Globus pallidus (tissue), 1 donor: ENCODE measurements around the gene KLHL28.

Experiments
- DNase-seq: peaks from one replicate; pipeline ENCODE4 v3.0.0-alpha.2; 2015; ENCODE audit warnings: low spot score

KLHL28 gene

DNA sequence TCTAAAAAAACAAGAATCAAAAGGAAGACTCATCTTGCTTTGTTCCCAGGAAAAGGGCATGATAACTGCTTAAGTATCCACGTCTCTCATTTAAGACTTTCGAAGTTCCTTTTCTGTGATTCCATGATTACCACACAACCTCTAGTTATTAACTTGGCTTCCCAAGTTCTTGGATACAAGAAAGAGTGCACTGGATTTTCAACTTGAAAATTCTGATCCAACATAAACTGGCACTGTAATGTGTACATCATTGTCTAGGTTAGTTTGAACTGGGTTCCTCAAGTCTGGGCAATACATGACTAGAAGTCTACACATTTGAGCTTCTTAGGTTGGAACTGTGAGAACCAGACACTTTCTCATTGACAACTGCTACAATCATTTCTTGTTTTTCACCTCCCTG, 1.6 kb downstream of the KLHL28 start:
- no peak for DNase-seq

- DNase-seq: no peak
Observed at GRCh38 chr14:44959538-44959937, 2.2 kb downstream of the KLHL28 start.

GRCh38 chr14:44956866-44957265, 4.9 kb downstream of the KLHL28 start:
- no peak for DNase-seq

GRCh38 chr14:44955528-44955927, 6.2 kb downstream of the KLHL28 start:
- DNase-seq: no peak

- no peak for DNase-seq
Observed at GRCh38 chr14:44954750-44955149, 7.0 kb downstream of the KLHL28 start.

- no peak for DNase-seq
Observed at GRCh38 chr14:44952391-44953110, 9.2 kb downstream of the KLHL28 start.

- no peak for DNase-seq
Observed at GRCh38 chr14:44951051-44951450, 10.7 kb downstream of the KLHL28 start.

- no peak for DNase-seq
Observed at GRCh38 chr14:44945264-44945663, 16.5 kb downstream of the KLHL28 start.

DNA sequence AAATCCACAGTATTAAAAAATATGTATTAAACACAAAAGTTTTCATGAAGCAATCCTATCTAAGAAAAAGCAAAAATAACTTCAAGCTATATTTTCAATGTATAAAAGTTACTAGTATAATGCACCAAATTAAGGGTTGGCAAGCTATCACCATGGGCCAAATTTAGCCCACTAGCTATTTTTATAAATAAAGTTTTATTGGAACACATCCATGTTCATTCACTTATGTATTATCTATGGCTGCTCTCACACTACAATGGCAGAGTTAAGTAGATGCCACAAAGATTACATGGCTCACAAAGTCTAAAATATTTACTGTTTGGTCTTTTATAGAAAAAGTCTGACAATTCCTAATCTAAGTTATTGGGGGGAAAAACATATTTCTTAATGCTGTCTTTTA, 17.6 kb downstream of the KLHL28 start:
- DNase-seq: no peak

GRCh38 chr14:44942436-44942835, 19.3 kb downstream of the KLHL28 start:
- DNase-seq: no peak

GRCh38 chr14:44941591-44941990, 20.2 kb downstream of the KLHL28 start:
- DNase-seq: no peak

GRCh38 chr14:44940944-44941343, 20.8 kb downstream of the KLHL28 start:
- DNase-seq: no peak

- no peak for DNase-seq
Observed at GRCh38 chr14:44940211-44940610, 21.5 kb downstream of the KLHL28 start.

DNA sequence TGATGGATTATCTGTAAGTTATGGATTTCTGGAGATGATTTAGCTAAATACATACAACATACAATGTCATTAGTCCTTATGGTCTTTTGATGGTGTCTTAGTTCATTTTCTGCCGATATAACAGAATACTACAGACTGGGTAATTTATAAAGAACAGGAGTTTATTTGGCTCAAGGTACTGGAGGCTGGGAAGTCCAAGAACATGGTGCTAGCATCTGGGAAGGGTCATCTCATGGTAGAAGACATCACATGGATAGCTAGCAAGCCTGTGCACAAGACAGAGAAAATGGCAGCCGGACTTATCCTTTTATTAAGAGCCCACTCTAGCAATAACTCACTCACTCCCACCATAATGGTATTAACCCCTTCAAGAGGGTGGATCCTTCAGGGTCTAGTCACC, 24.2 kb downstream of the KLHL28 start:
- no peak for DNase-seq

- no peak for DNase-seq
Observed at GRCh38 chr14:44935155-44935554, 26.6 kb downstream of the KLHL28 start.

GRCh38 chr14:44928793-44929192, 33.0 kb downstream of the KLHL28 start:
- no peak for DNase-seq

DNA sequence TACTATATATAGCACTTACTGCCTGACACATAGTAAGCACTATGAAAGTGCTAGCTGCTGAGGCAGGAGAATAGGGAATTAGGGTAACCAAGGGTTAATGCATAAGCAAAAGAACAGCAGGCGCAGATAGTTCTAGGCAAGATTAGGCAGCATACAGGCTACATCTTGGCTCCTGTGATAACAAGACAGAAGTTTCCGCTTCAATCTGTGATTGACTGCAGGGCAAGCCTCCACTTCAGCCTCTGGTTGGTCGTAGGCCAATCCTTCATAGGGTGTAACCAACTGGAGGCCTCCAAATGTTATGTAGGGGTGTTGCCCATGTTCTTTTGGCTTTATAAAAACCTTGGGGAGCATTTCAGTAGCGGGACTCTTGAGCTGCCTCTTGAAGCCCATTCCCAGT, 46.9 kb downstream of the KLHL28 start:
- no peak for DNase-seq

GRCh38 chr14:44912041-44912869, 49.5 kb downstream of the KLHL28 start:
- no peak for DNase-seq

- no peak for DNase-seq
Observed at GRCh38 chr14:44910821-44911220, 50.9 kb downstream of the KLHL28 start.

DNA sequence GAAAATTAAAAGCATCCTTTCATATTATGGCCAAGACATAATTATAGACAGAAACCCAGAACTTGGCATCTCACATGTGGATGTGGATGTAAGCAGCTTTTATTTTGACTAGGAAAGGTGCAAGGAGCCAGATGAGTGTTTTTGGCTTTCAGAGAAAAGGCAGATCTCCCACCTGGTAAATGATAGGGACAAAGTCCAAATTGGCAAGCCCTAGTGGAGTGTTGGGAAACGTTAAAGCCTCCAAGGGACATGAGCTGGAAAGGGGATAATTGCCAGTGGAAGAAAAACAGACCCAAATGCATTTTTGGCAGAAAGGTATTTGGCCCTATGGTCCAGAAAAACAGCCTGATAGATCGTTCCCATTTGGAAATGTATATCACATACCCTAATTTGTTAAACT, 60.1 kb downstream of the KLHL28 start:
- DNase-seq: no peak

DNA sequence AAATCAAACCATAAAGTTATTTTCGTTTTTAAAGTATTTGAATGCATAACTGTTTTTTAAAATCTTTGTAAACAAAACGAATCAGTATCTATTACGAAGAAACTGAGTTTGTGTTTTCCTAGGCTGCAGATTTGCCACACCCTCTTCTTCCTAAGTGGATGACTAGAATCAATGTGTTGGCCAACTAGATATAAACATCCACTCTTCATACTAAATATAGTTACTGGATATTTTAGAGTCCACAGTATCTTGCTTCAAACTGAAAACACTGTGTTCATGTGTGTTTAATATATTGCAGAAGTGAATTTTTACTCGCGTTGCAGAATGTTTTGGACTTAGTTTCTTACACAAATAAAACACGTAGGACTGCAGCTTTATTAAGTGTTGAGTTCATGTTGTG, 63.2 kb downstream of the KLHL28 start:
- no peak for DNase-seq

DNA sequence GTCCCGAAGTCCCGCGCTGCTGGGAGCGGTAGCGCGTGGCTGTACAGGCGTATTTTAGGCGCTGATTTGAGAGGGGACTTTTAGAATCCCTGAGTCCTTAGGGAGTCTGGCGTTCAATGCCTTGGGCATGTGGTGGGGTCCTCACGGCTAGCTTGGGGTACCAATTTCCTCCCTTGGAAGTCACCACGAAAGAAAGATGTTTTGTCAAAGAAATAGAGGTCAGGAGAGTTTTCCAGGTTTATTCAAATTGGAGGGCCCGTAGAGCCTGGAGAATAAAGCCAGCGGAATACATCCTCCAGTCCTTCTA, 63.9 kb downstream of the KLHL28 start:
- no peak for DNase-seq

GRCh38 chr14:44897041-44897844, 64.5 kb downstream of the KLHL28 start:
- DNase-seq: peak; percentile 98
